LNCaP clone FGC (cell line): ENCODE results near the gene C6orf52.
"Not testable (repeated sequence)": the region's sequence is repeated elsewhere in the genome, so short reads cannot be mapped to it uniquely, and the experiment has no call there.

Source experiments
- DNase-seq: peaks from one replicate; pipeline ENCODE4 v3.0.0-alpha.2; 2011; ENCODE audit warnings: low read depth
- H3K4me3 ChIP-seq: 2 replicates; pipeline ENCODE4 v1.5.1; 2011; ENCODE audit warnings: mild to moderate bottlenecking, low read depth, low read length, control low read depth
- TF ChIP-seq, protein P1 (sequence below): IDR thresholded peaks from 2 replicates; pipeline ENCODE4 v1.5.1; 2012; ENCODE audit warnings: mild to moderate bottlenecking; ENCODE audit not compliant: control insufficient read depth, insufficient read depth; ENCODE audit errors: extremely low read depth

Gene C6orf52

DNA sequence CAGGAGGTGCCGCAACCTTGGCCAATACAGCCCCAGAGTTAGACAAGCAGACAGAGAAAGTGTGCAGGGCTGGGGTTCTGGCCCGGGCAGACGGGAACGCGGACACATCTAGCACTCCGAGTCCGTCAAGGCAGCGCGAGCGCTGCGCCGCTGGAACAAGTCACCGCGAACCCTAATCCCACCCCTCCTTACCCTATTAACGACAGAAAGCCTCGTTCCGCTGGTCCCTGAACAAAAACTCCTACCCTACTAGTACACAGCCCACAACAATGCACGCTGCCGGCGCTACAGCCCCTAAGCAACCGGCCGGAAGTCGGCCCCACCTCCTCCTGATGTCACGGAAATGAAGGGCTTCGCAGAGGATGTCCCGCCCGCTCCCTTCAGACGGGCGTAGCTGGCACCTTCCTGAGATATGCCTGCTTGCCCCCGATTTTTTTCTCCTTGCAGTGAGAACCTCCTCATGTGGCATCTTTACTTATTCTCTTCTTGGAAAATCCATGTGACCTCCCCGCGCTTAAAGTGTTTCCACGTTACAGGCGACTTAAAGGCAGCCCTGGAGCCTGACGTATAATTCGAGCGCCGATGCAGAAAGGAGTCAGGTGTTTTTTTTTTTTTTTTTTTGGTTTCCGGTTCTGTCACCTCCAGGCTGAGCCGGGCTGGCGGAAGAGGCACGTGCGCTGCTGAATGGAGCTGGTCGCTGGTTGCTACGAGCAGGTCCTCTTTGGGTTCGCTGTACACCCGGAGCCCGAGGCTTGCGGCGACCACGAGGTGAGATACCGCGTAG, at the start of gene C6orf52, which contains the start of gene PAK1IP1:
Gene C6orf52, minus strand, starts transcription at position 315 of the 784 bp plus-strand sequence. CDS start 7,066 bp downstream, outside the sequence.
Gene PAK1IP1, plus strand, starts transcription at position 671 of the 784 bp plus-strand sequence. Its CDS starts 14 bp downstream, at position 685.
- peak; percentile 86 for DNase-seq
- TF ChIP-seq, protein P1, sequence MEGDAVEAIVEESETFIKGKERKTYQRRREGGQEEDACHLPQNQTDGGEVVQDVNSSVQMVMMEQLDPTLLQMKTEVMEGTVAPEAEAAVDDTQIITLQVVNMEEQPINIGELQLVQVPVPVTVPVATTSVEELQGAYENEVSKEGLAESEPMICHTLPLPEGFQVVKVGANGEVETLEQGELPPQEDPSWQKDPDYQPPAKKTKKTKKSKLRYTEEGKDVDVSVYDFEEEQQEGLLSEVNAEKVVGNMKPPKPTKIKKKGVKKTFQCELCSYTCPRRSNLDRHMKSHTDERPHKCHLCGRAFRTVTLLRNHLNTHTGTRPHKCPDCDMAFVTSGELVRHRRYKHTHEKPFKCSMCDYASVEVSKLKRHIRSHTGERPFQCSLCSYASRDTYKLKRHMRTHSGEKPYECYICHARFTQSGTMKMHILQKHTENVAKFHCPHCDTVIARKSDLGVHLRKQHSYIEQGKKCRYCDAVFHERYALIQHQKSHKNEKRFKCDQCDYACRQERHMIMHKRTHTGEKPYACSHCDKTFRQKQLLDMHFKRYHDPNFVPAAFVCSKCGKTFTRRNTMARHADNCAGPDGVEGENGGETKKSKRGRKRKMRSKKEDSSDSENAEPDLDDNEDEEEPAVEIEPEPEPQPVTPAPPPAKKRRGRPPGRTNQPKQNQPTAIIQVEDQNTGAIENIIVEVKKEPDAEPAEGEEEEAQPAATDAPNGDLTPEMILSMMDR = no peak
- H3K4me3 ChIP-seq = peak within 1 kb of the TSS; percentile 94

DNA sequence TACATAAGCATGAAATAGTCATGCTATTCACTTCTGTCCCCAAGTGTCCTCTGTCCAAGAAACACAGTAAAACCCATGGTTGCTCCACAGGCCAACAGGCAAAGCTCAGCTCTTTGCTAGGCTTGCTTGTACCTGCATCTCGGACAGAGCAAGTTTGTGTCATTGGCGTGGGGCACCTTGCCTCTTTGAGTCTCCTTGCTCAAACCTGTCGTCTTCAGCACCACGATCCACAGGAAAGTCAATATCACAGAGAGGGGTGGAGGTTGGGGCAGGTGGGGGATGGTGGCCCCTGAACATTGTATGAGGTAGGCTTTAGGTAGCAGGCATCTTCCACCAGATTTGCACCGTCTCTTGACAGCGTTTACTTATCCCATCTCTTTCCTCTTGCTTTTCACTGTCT, 49.1 kb upstream of the C6orf52 start:
- TF ChIP-seq, protein P1 = no peak
- no peak overlapping the region for H3K4me3 ChIP-seq
- DNase-seq = no peak

DNA sequence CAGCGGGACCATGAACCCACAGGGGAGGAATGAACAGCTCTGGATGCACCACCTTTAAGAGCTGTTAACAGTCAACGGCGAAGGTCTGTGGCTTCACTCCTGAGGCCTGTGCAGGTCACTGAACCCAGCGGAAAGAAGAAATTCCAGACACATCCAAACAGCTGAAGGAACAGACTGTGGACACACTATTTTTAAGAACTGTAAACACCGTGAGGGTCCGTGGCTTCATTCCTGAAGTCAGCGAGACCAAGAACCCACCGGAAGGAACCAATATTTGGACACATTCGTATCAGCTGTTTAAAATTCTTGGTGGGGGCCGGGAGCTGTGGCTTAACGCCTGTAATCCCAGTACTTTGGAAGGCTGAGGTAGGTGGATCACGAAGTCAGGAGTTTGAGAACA, 47.8 kb upstream of the C6orf52 start:
- DNase-seq = no peak
- TF ChIP-seq, protein P1 = no peak
- no peak overlapping the region for H3K4me3 ChIP-seq

DNA sequence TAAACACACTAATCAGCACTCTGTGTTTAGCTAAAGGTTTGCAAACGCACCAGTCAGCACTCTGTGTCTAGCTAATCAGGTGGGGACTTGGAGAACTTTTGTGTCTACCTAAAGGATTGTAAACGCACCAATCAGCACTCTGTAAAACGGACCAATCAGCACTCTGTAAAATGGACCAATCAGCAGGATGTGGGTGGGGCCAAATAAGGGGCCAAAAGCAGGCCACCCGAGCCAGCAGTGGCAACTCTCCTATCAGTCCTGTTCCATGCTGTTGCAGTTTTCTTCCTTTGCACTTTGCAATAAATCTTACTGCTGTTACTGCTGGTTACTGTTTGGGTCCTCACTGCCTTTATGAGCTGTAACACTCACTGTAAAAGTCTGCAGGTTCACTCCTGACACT, 47.2 kb upstream of the C6orf52 start:
- H3K4me3 ChIP-seq, DNase-seq: not testable (repeated sequence)

DNA sequence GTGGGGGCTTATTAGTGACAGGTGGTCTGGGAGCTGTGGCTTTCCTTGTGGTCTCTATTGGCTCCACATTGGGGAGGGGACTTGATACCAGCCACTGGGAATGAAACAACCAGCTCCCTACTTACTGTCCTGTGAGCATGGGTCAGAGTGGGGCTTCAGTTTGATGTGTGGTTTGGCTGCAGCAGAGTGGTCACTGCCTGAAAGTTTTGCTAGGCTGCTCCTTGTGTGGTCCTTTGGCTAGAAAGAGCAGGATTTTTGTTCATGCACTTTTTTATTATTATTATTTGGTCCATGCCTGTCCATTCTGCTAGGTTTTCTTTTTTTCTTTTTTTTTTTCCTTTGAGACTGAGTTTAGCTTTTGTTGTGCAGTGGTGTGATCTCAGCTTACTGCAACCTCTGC, 45.6 kb upstream of the C6orf52 start:
- TF ChIP-seq, protein P1 = no peak

DNA sequence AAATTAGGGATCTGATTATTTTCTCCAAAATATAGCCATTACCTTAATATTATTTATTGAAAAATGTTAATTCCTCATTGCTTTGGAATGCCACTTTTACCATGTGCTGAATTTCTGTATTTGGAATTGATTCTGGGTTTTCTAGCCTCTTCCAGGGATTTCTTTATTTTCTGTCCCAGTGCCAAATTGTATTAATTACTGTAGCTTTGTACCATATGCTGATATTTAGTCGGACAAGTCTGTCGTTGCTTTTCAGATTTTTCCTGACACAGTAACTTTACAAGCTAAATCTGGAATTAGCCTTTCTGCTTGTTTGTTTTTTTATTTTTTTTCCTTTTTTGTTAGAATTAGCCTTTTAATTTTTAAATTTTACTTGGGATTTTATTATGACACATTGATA, 42.3 kb upstream of the C6orf52 start:
- TF ChIP-seq, protein P1 = no peak
- no peak for DNase-seq
- no peak overlapping the region for H3K4me3 ChIP-seq

More for the DNA sequence above, 45.6 kb upstream of the C6orf52 start:
- DNase-seq = no peak
- no peak overlapping the region for H3K4me3 ChIP-seq

DNA sequence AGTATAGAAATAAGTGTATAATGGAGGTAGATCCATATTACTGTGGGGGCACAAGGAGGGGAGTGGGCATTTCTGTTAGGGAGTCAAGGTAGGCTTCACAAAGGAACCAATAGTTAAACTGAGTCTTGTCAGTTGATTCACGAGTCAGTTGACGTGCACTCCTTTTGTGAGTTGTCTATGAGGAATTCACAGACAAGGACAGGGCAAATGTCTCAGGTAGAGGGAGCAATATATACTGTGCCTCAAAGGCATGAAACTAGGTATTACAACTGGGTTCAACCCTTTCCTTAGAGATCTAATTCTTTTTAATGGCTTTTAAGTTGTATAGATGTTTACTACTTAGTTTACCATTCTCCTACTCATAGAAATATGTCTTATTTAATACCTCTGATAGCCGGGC, 39.4 kb upstream of the C6orf52 start:
- TF ChIP-seq, protein P1 = no peak
- no peak for DNase-seq
- no peak overlapping the region for H3K4me3 ChIP-seq
